DND-41 (cell line): Measurements from ENCODE around the gene RBM20.

Experiments
- ATAC-seq: fragments of 200-7000 bp; cut with Tn5 transposase; 3 replicates; pipeline ENCODE4 v1.9.1; 2021; ENCODE audit warnings: low read depth; ENCODE audit not compliant: insufficient read depth
- DNase-seq: peaks from one replicate; pipeline ENCODE4 v3.0.0-alpha.2; 2020
- H2AFZ ChIP-seq: 2 replicates; pipeline ENCODE4 v1.6.0; 2012; ENCODE audit warnings: low read depth, low read length
- H3K27ac ChIP-seq: 2 replicates; pipeline ENCODE4 v1.5.1; 2012; ENCODE audit warnings: low read length, inconsistent platforms
- H3K27me3 ChIP-seq: fragments of 200-600 bp; sonication (generic); 2 replicates; pipeline ENCODE4 v1.6.0; 2012; ENCODE audit warnings: low read length, mild to moderate bottlenecking, inconsistent platforms; ENCODE audit not compliant: insufficient read depth, poor library complexity
- H3K36me3 ChIP-seq: 2 replicates; pipeline ENCODE4 v1.5.1; 2012; ENCODE audit warnings: low read length, inconsistent platforms; ENCODE audit not compliant: insufficient read depth
- H3K4me1 ChIP-seq: 2 replicates; pipeline ENCODE4 v1.5.1; 2012; ENCODE audit warnings: mild to moderate bottlenecking, low read length; ENCODE audit not compliant: insufficient read depth
- H3K4me2 ChIP-seq: 2 replicates; pipeline ENCODE4 v1.6.0; 2012; ENCODE audit warnings: mild to moderate bottlenecking, moderate library complexity, low read length, inconsistent platforms; ENCODE audit not compliant: insufficient read depth
- H3K4me3 ChIP-seq, 2 experiments: fragments of 200-600 bp in 1 of 2; shearing (Covaris generic) in 1 of 2; 2 replicates each; pipeline ENCODE4 v1.5.1; 2012 to 2016; ENCODE audit warnings: inconsistent platforms in 2 of 2, low read length in 2 of 2, mild to moderate bottlenecking in 2 of 2, low read depth in 1 of 2, moderate library complexity in 1 of 2
- H3K79me2 ChIP-seq: 2 replicates; pipeline ENCODE4 v1.6.0; 2012; ENCODE audit warnings: low read length, inconsistent platforms; ENCODE audit not compliant: insufficient read depth
- H3K9ac ChIP-seq: 2 replicates; pipeline ENCODE4 v1.6.0; 2012; ENCODE audit warnings: low read depth, mild to moderate bottlenecking, inconsistent platforms, low read length, moderate library complexity
- H3K9me3 ChIP-seq: 2 replicates; pipeline ENCODE4 v1.5.1; 2012; ENCODE audit warnings: low read length, moderate library complexity, mild to moderate bottlenecking, inconsistent platforms; ENCODE audit not compliant: insufficient read depth, severe bottlenecking
- H4K20me1 ChIP-seq: 2 replicates; pipeline ENCODE4 v1.6.0; 2012; ENCODE audit warnings: low read length; ENCODE audit not compliant: insufficient read depth
- EZH2 ChIP-seq: IDR thresholded peaks from 3 replicates; pipeline ENCODE4 v1.6.1; 2012; ENCODE audit warnings: borderline replicate concordance, low read depth, mild to moderate bottlenecking, moderate library complexity, low read length, inconsistent platforms; ENCODE audit not compliant: severe bottlenecking
- TF ChIP-seq, protein P1 (sequence below): IDR thresholded peaks from 2 replicates; pipeline ENCODE4 v1.5.1; 2012; ENCODE audit warnings: borderline replicate concordance, low read length, moderate library complexity, mild to moderate bottlenecking; ENCODE audit not compliant: poor library complexity, severe bottlenecking; ENCODE audit errors: extremely low read depth

The RBM20 gene

DNA sequence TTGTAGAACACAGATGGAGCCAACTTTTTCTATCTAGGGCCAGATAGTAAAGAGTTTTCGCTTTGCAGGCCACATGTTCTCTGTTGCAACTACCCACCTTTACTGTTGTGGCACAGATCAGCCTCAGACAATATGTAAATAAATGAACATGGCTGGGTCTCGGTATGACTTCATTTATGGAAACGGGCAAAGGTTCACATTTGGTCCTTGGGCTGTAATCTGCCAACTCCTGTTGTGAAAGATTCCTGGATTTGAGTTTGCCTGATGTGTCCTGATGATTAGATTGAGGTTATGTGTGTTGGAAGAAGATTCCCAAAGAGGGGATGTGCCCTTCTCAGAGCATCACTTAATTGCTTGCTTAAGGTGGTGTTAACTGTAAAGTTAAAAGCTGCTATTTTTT lies 38.2 kb downstream of the RBM20 start:
- Histone ChIP-seq H3K79me2 (no peaks in the 10 kb centered on the region), H4K20me1 (no peaks in the 10 kb centered on the region), H3K27me3 (peaks cover 12% of the 10 kb centered on the region), H3K9ac (no peak overlapping the region), H3K4me2 (no peak overlapping the region), H3K9me3 (no peaks in the 10 kb centered on the region), H2AFZ (no peak overlapping the region), H3K36me3 (no peaks in the 10 kb centered on the region), H3K4me1 (no peaks in the 10 kb centered on the region), H3K27ac (no peak overlapping the region), H3K4me3 (no peak overlapping the region)
- ATAC-seq: no peak
- DNase-seq: no peak
- TF ChIP-seq, protein P1, sequence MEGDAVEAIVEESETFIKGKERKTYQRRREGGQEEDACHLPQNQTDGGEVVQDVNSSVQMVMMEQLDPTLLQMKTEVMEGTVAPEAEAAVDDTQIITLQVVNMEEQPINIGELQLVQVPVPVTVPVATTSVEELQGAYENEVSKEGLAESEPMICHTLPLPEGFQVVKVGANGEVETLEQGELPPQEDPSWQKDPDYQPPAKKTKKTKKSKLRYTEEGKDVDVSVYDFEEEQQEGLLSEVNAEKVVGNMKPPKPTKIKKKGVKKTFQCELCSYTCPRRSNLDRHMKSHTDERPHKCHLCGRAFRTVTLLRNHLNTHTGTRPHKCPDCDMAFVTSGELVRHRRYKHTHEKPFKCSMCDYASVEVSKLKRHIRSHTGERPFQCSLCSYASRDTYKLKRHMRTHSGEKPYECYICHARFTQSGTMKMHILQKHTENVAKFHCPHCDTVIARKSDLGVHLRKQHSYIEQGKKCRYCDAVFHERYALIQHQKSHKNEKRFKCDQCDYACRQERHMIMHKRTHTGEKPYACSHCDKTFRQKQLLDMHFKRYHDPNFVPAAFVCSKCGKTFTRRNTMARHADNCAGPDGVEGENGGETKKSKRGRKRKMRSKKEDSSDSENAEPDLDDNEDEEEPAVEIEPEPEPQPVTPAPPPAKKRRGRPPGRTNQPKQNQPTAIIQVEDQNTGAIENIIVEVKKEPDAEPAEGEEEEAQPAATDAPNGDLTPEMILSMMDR: no peak
- TF ChIP-seq EZH2: no peak

DNA sequence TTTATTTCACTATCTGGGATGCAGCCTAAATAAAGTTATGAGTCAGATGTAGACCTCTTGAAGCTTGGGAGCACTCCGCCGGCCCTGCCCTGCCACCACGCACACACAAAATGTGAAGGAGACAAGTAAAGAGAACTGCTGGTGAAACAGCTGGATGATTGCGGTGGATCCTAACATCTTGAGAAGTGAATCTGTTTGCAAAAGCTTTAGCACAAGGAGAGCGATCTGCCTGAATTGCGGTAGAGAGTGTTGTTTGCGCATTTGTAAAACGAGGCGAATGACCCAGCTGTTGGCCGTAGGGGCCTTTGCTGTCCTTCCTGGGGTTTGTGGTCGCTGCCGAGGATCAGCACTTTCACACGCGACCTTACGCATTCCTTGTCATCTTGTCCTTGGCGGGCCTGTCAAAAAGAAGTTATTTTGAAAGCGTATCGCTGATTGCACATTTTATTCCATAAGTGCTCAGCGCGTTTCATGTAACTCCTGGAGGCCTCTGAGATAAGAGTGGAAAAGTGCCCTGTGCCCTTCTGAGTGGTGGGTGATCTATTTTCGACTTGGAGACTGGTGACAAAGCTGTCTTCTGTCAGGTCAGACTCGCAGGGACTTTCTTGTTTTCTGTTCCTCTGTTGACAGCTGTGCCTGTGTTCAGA lies 40.8 kb downstream of the RBM20 start:
- Histone ChIP-seq H4K20me1 (no peaks in the 10 kb centered on the region), H3K36me3 (no peaks in the 10 kb centered on the region), H3K79me2 (no peaks in the 10 kb centered on the region), H3K27me3 (peaks cover 13% of the 10 kb centered on the region), H2AFZ (no peak overlapping the region), H3K27ac (no peak overlapping the region), H3K4me2 (no peak overlapping the region), H3K4me1 (no peaks in the 10 kb centered on the region), H3K9me3 (no peaks in the 10 kb centered on the region), H3K9ac (no peak overlapping the region), H3K4me3 (no peak overlapping the region)
- DNase-seq: no peak
- TF ChIP-seq, protein P1: no peak
- no peak for TF ChIP-seq EZH2
- ATAC-seq: no peak

DNA sequence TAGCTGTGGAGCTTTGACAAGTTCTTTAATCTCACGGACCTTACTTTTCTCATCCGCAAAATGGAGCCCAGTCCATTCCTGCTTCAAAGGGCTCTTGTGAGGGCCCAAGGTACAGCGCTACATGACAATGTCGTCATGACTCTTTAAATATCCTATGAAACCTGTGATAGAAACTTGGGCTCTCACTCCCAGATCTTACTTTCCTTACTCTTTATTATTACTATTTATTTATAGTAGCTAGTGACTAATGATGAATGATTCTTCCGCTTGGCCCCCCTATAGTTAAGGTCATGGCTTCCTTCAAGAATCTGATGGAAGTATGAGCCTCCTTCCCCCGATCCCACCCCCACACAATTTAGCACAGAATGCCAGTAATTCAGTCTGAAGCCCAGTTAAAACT lies 41.9 kb downstream of the RBM20 start:
- ATAC-seq (no peak), DNase-seq (no peak)
- H3K9me3 ChIP-seq: no peaks in the 10 kb centered on the region
- no peaks in the 10 kb centered on the region for H4K20me1 ChIP-seq
- TF ChIP-seq, protein P1: no peak
- TF ChIP-seq EZH2: no peak
- H3K4me3 ChIP-seq: no peak overlapping the region
- H3K79me2 ChIP-seq: no peaks in the 10 kb centered on the region
- no peaks in the 10 kb centered on the region for H3K36me3 ChIP-seq
- no peak overlapping the region for H3K4me2 ChIP-seq
- no peak overlapping the region for H2AFZ ChIP-seq
- no peak overlapping the region for H3K9ac ChIP-seq
- no peak overlapping the region for H3K27ac ChIP-seq
- no peaks in the 10 kb centered on the region for H3K4me1 ChIP-seq
- H3K27me3 ChIP-seq: peaks cover 13% of the 10 kb centered on the region
